DND-41 (cell line): ENCODE measurements around the gene PIKFYVE.
A peak's percentile ranks its signal among the peaks of the same experiment; 100 is the strongest.

Experiments used
- CTCF ChIP-seq: IDR thresholded peaks from 2 replicates; pipeline ENCODE4 v1.5.1; 2012; ENCODE audit warnings: borderline replicate concordance, low read length, moderate library complexity, mild to moderate bottlenecking; ENCODE audit not compliant: poor library complexity, severe bottlenecking; ENCODE audit errors: extremely low read depth
- EZH2 ChIP-seq: IDR thresholded peaks from 3 replicates; pipeline ENCODE4 v1.6.1; 2012; ENCODE audit warnings: borderline replicate concordance, low read depth, mild to moderate bottlenecking, moderate library complexity, low read length, inconsistent platforms; ENCODE audit not compliant: severe bottlenecking

- TF ChIP-seq CTCF: peak; percentile 4
- no peak for TF ChIP-seq EZH2
Measured at GRCh38 chr2:208356846-208357574, 91.0 kb downstream of the PIKFYVE start.
